SIG-M5 treated with dmso at 0.1 percent for 504 hours (cell line): ENCODE measurements around the gene WDR81.
A peak's percentile ranks its signal among the peaks of the same experiment; 100 is the strongest.
"Not testable (repeated sequence)": the region's sequence is repeated elsewhere in the genome, so short reads cannot be mapped to it uniquely, and the experiment has no call there.

Source experiments
- DNase-seq: peaks from one replicate; lab custom pipeline; 2025; ENCODE audit not compliant: unreplicated experiment; lab: John Stamatoyannopoulos, UW

WDR81 gene

GRCh38 chr17:1730326-1731193 is 6.1 kb downstream of the WDR81 start:
- no peak for DNase-seq

- no peak for DNase-seq
Observed at GRCh38 chr17:1731194-1731506, 6.6 kb downstream of the WDR81 start.

GRCh38 chr17:1732241-1732832 is 7.8 kb downstream of the WDR81 start:
- no peak for DNase-seq

GRCh38 chr17:1732833-1733321 is 8.4 kb downstream of the WDR81 start:
- no peak for DNase-seq

GRCh38 chr17:1733759-1734158 is 9.3 kb downstream of the WDR81 start:
- no peak for DNase-seq

GRCh38 chr17:1735418-1735817 is 10.9 kb downstream of the WDR81 start:
- no peak for DNase-seq

GRCh38 chr17:1735834-1736347 is 11.4 kb downstream of the WDR81 start:
- no peak for DNase-seq

GRCh38 chr17:1736348-1737281 is 12.1 kb downstream of the WDR81 start:
- DNase-seq = peak; percentile 11

GRCh38 chr17:1737531-1738291 is 13.2 kb downstream of the WDR81 start:
- DNase-seq = no peak

GRCh38 chr17:1741899-1742298 is 17.4 kb downstream of the WDR81 start:
- DNase-seq = not testable (repeated sequence)

GRCh38 chr17:1742371-1743087 is 18.0 kb downstream of the WDR81 start, which contains the start of gene SERPINF2:
TSS of gene SERPINF2 (plus strand) at chr17:1742871. CDS start at chr17:1744996, 2,125 bp downstream.
- no peak for DNase-seq

GRCh38 chr17:1743088-1743439 is 18.6 kb downstream of the WDR81 start:
- no peak for DNase-seq

GRCh38 chr17:1744551-1745512 is 20.3 kb downstream of the WDR81 start:
- no peak for DNase-seq

GRCh38 chr17:1745513-1746020 is 21.1 kb downstream of the WDR81 start:
- no peak for DNase-seq

- no peak for DNase-seq
Observed at GRCh38 chr17:1746975-1747543, 22.6 kb downstream of the WDR81 start.

- no peak for DNase-seq
Observed at GRCh38 chr17:1750628-1751027, 26.1 kb downstream of the WDR81 start.

GRCh38 chr17:1752425-1753262 is 28.1 kb downstream of the WDR81 start:
- peak; percentile 38 for DNase-seq
